ENCODE results near the gene ALDH18A1.

GRCh38 chr10:95573527-95573926, 83.0 kb downstream of the ALDH18A1 start:
- TF ChIP-seq CTCF (IDR thresholded peaks at IDR 0.05) (no peak), EZH2 (IDR thresholded peaks at IDR 0.05; ENCODE audit: borderline replicate concordance, insufficient read depth, low read depth, low read length, poor library complexity, severe bottlenecking) (no peak)

All from B cell (primary cell).